C4-2B (cell line): ENCODE results near the gene USP6NL.

Experiments used
- H3K27ac ChIP-seq: fragments of 450-650 bp; 2 replicates; pipeline ENCODE4 v1.5.1; 2017
- CTCF ChIP-seq: fragments of 450-650 bp; conservative IDR thresholded peaks from 2 replicates; pipeline ENCODE4 v1.5.1; 2017; ENCODE audit warnings: mild to moderate bottlenecking
- ZFX ChIP-seq: fragments of 450-650 bp; IDR thresholded peaks from 2 replicates; pipeline ENCODE4 v1.6.1; 2017

The USP6NL gene

GRCh38 chr10:11589738-11590137 is 21.7 kb downstream of the USP6NL start:
- TF ChIP-seq CTCF (no peak), ZFX (no peak)
- no peak overlapping the region for H3K27ac ChIP-seq

GRCh38 chr10:11588873-11589574 is 22.4 kb downstream of the USP6NL start:
- TF ChIP-seq CTCF: no peak
- no peak overlapping the region for H3K27ac ChIP-seq

- H3K27ac ChIP-seq: no peak overlapping the region
These were observed 23.7 kb downstream of the USP6NL start for GRCh38 chr10:11587722-11588259.

GRCh38 chr10:11586170-11586569 is 25.3 kb downstream of the USP6NL start:
- H3K27ac ChIP-seq: no peak overlapping the region
- no peak for TF ChIP-seq CTCF
- no peak for TF ChIP-seq ZFX

More at GRCh38 chr10:11587722-11588259, 23.7 kb downstream of the USP6NL start:
- TF ChIP-seq CTCF: no peak
- TF ChIP-seq ZFX: no peak

GRCh38 chr10:11581213-11581612 is 30.2 kb downstream of the USP6NL start:
- no peak for TF ChIP-seq CTCF
- no peak for TF ChIP-seq ZFX
- no peak overlapping the region for H3K27ac ChIP-seq

- TF ChIP-seq ZFX (no peak), CTCF (no peak)
- no peak overlapping the region for H3K27ac ChIP-seq
These were observed 31.6 kb downstream of the USP6NL start for GRCh38 chr10:11579885-11580284.

- H3K27ac ChIP-seq: no peak overlapping the region
- no peak for TF ChIP-seq CTCF
- no peak for TF ChIP-seq ZFX
These were observed 32.6 kb downstream of the USP6NL start for GRCh38 chr10:11578802-11579255.
